Fibroblast of gingiva (primary cell): ENCODE results near the gene TNN.
"Not testable (repeated sequence)": the region's sequence is repeated elsewhere in the genome, so short reads cannot be mapped to it uniquely, and the experiment has no call there.

Source experiments
- DNase-seq: peaks from one replicate; pipeline ENCODE4 v3.0.0-alpha.2; 2011; ENCODE audit warnings: low read depth

TNN gene

DNA sequence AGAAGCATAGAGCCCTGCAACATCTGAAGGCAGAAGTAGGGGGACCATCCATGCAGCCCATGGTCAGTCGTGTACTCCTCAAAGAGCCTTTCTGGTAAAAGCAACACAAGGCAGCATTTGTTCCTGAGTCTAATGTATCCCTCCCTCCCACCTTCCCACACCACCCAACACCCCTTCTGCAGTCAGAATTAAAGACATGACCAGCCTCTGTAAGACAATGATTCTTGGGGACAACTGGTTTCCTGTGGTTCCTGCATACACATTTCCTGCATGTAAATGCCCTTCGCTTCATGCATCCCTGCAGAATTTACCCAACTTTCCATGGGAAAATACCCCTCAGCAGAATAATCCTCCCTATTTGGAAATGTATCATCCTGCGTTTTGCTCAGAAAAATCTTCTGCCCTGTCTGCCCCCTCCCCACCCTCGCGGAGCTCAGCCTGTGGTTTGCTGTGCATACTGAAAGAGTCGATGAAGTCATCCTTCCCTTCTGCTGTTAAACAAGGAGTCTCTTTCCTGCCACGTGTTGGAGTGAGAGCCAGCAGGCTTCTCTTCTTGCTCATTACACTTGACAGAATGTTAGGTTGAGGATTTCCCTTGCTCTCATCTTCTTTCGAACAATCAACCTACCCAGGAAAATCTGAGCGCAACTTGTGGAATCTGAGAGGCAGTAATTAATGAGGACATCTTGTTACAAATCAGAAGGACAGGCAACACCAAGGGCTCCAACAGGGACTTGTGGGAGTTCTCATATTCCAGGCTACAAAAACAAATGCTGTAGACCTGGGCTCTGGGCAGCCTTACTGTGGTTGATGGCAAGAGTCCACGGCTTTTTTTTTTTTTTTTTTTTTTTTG is 4.7 kb downstream of the TNN start:
- peak; percentile 78 for DNase-seq

DNA sequence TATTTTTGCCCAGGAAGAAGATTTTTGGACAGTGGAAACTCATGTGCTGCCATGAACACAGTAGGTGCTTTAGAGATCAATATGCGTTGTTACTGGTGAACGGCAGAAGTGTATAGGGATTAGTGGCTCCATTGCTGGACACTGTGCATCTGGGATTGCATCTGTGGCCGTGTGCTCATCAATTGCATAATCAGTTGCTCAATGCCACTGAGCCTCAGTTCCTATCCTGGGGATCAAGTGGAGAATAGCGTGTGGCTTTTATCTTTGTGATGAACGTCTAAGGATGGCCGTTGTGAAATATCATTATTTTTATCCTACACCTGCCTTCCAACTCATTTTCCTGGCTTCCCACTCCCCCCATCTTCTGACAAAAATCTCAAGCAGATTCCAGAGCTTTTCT is 5.4 kb downstream of the TNN start:
- peak; percentile 60 for DNase-seq

DNA sequence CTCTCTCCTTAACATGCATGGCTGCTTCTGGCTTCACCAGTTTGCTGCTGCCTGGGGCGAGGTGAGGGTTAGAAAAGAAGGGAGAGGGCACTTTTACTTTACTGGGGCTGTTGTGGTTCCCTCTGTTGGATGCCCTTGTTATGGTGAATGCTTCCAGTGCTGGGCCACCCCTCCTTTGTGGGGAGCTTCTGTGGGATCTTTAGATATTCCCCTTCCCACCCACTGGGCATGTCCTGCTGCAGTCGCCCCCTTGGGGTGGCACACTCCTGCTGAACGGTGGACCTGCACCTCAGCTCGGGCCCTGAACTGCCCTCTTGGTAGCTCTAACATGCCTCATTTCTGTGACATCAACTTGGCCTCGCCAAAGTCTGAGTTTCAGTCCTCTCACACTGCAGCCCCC is 6.0 kb downstream of the TNN start:
- DNase-seq = no peak

DNA sequence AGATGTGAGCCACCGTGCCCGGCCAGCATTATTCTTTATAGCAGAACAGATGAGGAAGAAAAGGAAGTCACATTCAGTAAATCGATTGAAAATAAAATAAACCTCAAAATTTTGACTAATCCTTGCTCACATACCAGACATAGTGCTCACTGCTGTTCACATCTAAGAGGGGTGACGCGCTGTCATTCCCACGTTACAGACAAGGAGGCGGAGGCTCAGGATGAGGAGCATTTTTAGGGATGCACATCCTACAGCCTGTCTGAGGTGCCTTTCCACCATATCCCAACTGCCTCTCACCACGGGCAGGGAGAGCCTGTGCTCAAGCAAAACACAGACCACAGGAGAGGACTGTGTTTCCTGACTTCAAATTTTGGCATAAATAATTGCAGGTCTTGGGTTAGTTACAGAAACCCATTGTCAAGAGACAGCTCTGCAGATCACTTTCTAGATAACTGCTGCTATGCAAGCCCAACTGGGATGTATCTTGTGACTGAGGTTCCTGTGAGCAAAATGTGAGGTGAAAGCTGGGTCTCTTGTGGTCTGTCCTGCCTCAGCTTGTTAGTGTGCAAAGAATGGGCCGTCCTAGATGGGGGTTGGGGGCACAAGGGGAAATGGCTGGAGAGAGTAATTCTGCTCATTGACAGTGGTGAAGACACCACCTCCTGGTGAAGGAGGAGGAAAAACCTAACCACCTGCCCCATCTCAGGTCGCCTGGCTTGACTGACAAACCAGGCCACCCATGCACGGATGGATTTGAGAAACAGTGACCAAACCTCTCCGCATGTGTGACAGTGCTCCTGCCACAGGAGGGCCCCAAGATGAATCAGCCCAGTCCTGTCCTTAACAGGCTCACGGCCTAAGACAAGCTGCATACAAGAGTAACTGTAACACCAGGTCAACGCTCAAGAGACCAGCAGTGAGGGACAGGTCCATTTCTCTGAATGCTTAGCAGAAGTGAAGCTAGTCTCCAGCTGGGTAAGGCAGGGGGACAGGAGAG is 8.2 kb downstream of the TNN start:
- no peak for DNase-seq

DNA sequence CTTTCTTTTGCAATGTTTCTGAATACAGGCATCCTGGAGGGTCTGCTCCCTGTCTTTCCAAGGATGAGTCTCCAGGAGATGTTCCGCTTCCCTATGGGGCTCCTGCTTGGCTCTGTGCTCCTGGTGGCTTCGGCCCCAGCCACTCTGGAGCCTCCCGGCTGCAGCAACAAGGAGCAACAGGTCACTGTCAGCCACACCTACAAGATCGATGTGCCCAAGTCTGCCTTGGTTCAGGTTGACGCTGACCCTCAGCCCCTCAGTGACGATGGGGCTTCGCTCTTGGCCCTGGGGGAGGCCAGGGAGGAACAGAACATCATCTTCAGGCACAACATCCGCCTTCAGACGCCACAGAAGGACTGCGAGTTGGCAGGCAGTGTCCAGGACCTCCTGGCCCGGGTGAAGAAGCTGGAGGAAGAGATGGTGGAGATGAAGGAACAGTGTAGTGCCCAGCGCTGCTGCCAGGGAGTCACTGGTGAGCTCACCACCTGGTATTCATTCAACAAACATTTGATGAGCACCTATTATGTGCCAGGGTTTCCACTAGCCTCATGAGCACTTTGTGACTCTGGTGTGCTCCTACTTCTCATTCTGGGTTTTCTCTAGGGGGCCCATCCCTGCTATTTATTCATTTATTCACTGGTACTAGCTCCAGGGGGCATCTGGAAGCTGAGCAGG is 9.9 kb downstream of the TNN start:
- no peak for DNase-seq

DNA sequence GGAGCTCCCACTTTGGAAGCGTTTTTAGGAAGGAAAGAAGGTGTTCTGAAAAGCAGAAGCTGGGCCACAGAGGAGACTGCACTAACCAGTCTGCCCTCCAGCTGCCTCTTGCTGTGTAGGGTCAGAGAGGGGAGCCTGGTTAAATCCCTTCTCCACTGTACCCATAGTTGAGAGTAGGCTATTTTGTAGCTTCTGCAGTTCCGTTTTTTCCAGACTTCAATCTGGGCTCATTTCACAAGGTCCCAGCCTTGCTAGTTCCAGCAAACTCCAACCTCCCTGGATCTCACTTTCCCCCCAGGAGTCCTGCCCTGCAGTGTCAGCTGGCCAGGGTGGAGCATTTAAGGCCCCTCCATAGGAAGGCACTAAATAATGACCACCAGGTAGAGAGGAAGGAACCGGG is 11.0 kb downstream of the TNN start:
- no peak for DNase-seq

DNA sequence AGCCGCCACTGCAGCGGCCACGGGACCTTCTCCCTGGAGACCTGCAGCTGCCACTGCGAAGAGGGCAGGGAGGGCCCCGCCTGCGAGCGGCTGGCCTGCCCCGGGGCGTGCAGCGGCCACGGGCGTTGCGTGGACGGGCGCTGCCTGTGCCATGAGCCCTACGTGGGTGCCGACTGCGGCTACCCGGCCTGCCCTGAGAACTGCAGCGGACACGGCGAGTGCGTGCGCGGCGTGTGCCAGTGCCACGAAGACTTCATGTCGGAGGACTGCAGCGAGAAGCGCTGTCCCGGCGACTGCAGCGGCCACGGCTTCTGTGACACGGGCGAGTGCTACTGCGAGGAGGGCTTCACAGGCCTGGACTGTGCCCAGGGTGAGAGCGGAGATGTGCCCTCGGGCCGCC is 11.7 kb downstream of the TNN start:
- DNase-seq = no peak

DNA sequence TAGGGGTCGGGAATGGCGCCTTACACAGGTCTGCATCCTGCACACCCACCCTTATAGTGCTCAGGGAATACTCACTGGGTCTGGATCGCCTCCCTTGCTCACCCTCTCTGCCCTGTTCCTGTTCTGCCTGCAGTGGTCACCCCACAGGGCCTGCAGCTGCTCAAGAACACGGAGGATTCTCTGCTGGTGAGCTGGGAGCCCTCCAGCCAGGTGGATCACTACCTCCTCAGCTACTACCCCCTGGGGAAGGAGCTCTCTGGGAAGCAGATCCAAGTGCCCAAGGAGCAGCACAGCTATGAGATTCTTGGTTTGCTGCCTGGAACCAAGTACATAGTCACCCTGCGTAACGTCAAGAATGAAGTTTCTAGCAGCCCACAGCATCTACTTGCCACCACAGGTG is 12.4 kb downstream of the TNN start:
- no peak for DNase-seq

DNA sequence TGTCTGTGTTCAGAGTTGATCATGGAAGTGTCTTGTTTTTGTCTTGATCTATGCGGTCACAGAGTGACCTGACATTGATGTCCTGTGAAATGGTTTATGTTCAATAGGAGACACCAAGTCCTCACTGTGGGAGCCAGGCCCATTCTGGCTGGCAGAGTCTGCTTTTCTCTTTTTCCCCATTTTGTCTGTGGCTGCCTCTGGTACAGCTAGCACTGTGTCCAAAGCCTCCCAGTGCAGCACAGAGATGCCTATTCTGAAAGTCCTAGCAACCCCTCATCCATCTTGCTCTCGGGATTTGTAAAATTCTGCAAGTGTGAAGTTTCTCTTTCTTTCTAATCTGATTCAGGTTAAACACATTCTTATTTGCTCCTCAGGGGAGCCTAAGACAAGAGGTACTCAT is 14.3 kb downstream of the TNN start:
- no peak for DNase-seq

DNA sequence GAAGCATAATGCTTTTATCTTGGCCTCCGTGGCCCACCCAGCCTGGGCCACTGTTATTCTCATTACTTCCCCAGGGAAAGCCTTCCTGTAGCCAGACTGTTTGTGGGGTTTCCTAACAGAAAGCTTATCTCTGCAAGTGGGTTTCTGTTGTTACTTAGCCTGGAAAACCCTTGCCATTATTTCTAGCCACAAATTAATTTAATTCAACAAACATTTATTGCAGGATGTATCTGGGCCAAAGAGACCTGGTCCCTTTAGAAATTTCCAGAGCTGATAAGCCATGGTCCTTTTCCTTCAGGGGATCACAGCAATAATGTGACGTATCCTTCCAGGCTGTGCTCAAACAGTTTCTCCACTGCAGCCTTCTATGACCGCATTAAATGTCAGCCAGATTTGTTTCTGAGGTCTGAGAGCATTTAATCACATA is 20.9 kb downstream of the TNN start:
- DNase-seq = no peak

DNA sequence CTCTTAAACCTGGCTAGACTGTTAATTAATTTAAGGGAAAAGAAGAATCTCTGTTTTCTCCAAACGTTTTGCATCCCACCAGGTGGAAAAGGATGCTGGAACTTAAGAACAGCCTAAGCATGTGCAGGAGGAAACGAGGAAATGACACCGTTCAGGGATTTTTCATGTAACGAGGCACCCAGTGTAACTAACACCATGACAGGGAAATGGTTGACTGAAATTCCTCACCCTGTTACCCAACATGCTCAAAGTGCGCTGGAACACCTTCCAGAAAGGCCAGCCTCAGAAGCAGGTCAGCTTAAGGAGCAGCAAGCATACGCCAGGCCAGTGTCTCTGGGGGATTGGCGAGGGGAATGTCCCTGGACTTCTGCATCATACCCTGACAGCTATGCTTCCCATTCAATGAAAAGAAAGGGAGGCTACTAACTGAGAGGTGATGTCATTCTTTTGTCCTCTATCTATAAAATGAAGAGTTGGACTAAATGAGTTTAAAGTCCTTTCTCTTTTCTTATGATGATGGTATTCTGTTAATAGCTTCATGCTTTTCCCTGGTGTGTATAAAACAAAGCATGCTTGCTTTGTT is 21.6 kb downstream of the TNN start:
- no peak for DNase-seq

DNA sequence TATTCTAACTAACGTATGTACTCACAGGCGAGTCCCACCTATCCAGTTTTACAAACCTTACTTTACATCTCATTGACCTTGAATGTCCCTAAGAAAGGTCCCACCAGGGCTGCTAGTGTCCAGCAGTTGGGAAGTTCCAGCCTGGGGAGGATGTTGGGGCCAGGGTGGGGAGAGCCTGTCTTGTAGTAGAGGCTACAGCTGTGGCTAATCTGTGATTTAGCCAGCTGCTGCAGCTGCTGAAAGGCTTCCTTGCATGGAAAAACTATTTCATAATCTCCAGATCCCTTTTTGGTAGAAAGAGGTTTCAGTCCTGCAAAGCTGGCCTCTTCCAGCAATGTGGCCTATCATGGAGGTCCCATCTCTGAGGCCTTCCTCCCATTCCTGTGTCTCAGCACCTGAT is 23.1 kb downstream of the TNN start:
- DNase-seq = no peak

DNA sequence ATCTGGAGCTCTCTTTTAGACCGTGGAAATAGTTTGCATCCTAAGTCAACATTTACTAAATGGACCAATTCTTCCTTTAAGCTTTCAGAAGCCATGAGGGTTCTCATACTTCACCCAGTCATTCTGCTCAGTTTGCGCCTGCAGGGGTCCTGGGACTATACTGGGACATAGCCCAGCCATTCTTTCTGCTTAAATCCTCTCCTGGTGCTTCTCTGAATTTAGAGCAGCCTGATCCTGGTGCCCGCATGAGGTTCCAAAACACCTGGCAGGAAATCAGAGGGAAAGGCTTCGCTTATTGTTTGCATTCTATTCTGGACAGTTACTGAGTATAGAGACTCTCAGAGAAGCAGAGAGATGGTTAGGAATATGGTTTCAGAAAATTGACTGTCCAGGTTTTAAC is 27.0 kb downstream of the TNN start:
- DNase-seq = no peak

DNA sequence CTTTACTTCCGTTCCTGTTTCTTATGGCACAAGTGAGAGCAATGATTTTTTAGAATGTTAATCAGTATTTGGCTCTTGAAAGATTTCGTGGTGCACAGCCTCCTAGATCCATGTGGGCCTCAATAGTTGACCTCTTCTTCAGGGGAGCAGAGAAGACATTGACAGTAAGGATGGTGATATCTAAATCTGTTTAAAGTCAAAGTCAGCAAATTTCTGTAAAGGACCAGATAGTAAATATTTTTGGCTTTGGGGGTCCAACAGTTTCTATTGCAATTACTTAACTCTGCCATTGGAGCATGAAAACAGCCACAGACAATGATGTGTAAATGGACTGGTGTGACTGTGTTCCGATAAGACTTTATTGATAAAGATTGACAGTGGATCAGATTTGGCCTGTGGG is 27.4 kb downstream of the TNN start:
- DNase-seq = no peak

DNA sequence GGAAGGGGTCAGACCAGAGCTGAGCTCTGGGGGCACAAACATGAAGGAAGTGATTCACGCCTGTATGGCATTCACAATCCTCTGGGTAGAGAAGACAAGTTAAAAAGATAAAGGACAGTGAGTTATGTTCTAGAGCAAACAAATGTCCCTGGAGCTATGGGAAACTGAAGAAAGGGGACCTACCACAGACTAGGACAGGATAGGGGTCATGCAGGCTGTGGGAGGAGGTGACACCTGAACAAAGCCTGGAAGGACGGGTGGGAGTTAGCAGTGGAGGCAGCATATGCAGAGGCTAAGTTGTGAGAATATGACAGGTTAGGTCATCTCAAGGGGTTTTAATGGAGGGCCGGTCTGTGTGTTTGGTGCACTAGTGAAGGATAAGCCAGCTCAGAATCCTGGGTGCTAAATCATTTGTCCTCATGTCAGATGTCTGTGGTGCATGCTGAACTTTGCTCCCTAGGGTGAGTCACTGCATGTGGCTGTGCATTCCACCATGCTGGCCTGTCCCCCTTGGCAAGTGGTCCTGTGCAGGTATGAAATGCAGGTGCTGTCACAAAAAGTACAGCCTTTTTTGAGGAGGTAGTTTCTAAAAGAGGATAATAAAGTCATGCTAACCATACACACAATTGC is 28.5 kb downstream of the TNN start:
- no peak for DNase-seq

DNA sequence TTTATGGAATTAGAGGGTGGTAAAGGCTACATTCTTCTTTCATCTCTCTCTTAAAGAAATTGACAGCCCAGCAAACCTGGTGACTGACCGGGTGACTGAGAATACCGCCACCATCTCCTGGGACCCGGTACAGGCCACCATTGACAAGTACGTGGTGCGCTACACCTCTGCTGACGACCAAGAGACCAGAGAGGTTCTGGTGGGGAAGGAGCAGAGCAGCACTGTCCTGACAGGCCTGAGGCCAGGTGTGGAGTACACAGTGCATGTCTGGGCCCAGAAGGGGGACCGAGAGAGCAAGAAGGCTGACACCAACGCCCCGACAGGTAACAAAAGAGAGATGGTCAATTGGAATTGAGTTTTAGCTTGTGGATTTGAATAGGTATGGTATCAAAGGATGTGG is 29.7 kb downstream of the TNN start:
- no peak for DNase-seq

DNA sequence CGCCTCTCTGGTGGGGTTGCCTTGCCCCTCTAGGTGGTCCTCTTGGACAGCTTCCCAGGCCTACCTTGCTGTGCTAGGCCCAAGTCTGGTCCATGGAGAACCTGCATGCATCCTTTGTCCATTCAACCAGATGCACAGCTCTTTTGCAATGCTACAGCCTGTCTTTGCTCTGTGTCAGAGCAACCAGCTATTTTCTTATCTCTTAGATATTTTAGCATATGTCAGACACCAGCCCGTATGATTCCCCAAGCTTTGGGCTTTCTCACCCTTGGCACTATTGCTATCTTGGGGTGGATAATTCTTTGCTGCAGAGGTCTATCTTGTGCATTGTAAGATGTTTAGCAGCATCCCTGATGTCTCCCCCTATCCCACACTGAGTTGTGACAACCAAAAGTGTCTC is 32.3 kb downstream of the TNN start:
- DNase-seq = no peak

DNA sequence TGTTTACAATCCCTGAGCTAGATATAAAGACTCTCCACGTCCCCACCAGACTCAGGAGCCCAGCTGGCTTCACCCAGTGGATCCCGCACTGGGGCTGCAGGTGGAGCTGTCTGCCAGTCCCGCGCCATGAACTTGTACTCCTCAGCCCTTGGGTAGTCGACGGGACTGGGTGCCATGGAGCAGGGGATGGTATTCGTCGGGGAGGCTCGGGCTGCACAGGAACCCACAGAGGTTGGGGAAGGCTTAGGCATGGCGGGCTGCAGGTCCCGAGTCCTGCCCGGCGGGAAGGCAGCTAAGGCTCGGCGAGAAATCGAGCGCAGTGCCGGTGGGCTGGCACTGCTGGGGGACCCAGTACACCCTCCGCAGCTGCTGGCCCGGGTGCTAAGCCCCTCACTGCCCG is 34.5 kb downstream of the TNN start:
- DNase-seq = not testable (repeated sequence)

DNA sequence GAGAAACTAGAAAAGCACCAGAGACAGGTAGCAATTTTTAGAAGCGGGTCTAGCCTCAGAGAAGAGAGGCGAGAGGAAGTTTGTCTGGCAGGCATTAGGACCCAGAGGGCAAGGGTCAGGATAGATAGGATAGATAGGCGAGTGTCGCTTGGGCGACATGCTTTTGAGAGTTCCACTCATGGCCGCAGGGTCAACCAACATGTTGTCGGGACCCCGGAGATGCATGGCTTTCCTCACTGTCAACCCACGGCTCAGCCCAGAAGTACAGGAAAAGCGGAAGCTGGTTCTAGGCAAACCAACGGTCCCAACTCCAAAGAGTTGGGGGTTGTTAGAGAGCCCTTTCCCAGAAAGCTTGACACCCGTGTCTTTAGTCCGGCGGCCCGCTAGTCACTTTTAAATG is 38.9 kb downstream of the TNN start:
- DNase-seq = not testable (repeated sequence)

DNA sequence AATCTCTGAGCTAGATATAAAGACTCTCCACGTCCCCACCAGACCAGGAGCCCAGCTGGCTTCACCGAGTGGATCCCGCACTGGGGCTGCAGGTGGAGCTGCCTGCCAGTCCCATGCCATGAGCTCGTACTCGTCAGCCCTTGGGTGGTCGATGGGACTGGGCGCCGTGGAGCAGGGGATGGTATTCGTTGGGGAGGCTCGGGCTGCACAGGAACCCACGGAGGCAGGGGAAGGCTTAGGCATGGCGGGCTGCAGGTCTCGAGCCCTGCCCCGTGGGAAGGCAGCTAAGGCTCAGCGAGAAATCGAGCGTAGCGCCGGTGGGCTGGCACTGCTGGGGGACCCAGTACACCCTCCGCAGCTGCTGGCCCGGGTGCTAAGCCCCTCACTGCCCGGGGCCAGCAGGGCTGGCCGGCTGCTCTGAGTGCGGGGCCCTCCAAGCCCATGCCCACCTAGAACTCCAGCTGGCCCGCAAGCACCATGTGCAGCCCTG is 40.7 kb downstream of the TNN start:
- not testable (repeated sequence) for DNase-seq

DNA sequence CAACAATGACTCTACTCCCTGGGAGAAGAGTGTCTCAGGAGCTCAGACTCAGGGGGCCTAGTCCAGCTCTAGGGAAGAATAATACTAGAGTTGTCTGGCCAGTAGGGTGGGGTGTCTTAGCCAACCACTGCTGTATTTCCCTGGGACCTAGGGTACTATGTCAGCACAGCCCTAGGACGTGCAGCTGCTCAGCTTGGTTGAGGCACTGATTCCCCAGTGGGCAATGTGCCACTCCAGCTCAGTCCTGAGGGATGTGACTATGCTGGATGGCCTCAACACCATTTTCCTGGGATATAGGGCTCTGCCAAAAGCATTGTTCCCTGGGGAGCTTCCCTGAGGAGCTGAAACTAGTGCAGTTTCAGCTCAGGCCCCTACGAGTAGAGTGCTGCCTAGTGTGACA is 47.4 kb downstream of the TNN start:
- no peak for DNase-seq
